Left lung (tissue), 10 donors: ENCODE measurements around the gene LRRC14B. TPM values are rescaled to one million over a fixed set of nuclear protein-coding genes. Genes with fewer than 3 reads are reported as not detected.

Experiments
- ATAC-seq: fragments of 200-7000 bp; cut with Tn5 transposase; one replicate; pipeline ENCODE4 v1.9.1; 2020; ENCODE audit warnings: moderate library complexity
- DNase-seq, 4 donors: peaks; one replicate each; pipeline ENCODE4 v3.0.0-alpha.2; 2013 to 2020
- H3K27ac ChIP-seq, 2 donors: fragments of 200-600 bp; sonication (generic) in 1 of 2; one replicate each; pipeline versions ENCODE4 v1.5.0 to v1.8.0; 2020 to 2021
- H3K27me3 ChIP-seq, 2 donors: fragments of 200-600 bp; sonication (generic) in 1 of 2; one replicate each; pipeline versions ENCODE4 v1.5.0 to v1.8.0; 2020 to 2021
- H3K36me3 ChIP-seq, 2 donors: fragments of 200-600 bp; sonication (generic) in 1 of 2; one replicate each; pipeline versions ENCODE4 v1.5.0 to v1.8.0; 2020 to 2021
- H3K4me1 ChIP-seq, 2 donors: fragments of 200-600 bp; one replicate each; pipeline ENCODE4 v1.8.0; 2021
- H3K4me3 ChIP-seq, 2 donors: fragments of 200-600 bp; sonication (generic) in 1 of 2; one replicate each; pipeline versions ENCODE4 v1.5.0 to v1.8.0; 2020 to 2021; ENCODE audit warnings: mild to moderate bottlenecking in 1 of 2
- H3K9me3 ChIP-seq, 2 donors: fragments of 200-600 bp; sonication (generic) in 1 of 2; one replicate each; pipeline versions ENCODE4 v1.5.0 to v1.8.0; 2020 to 2021
- intact Hi-C, 2 donors: fragments of 100-400 bp; cut with DNase I; formaldehyde crosslinking; loops; one replicate each; pipeline versions ENCODE4 v1.11.2 to v1.14.2; 2022
- polyA plus RNA-seq, 6 donors: library from polyadenylated mRNA; unstranded; fragments of 120-200 nt; gene quantifications; one replicate each; pipeline ENCODE4 v1.2.1, GENCODE V29; 2013; ENCODE audit not compliant: insufficient read length in 6 of 6
- total RNA-seq, 2 donors: library from RNA; stranded (reverse); fragmentation: NEBNext Ultra II Directional; extraction: Animal tissue kit (Norgen Biotek cat#: 25700); gene quantifications; one replicate each; pipeline ENCODE4 v1.2.1, GENCODE V29; 2021
- TF ChIP-seq, protein P1 (sequence below), 2 donors: fragments of 200-600 bp; sonication (generic) in 1 of 2; IDR thresholded peaks; one replicate each; pipeline versions ENCODE4 v1.5.0 to v1.8.0; 2021; ENCODE audit warnings: antibody characterized with exemption in 2 of 2
- donor health status: DM: no; HTN: yes; CAD: no.
- donor health status: DM: no; HTN: no; CAD: no.

The LRRC14B gene
- total and polyA plus RNA-seq, 8 donors, result 0.08 to 0.14 (median 0.11) TPM; not detected in 3

DNA sequence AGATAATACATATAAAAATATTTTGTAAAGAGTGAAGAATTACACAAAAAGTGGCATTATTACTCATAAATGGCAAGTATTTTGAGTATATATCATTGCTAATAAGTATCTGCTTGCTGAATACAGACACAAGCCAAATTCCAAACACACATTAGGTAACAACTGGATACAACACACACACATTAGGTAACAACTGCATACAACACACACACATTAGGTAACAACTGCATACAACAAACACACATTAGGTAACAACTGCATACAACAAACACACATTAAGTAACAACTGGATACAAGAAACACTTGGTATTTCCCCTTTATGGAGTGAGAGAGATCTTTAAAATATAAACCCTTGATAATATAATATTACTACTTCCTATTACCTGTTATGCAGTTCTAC, 13.2 kb downstream of the LRRC14B start:
- no peaks in the 10 kb centered on the region for H3K27me3 ChIP-seq
- ATAC-seq (no peak), DNase-seq (no peak)
- no peak overlapping the region for H3K27ac ChIP-seq
- H3K9me3 ChIP-seq, result no peaks in the 10 kb centered on the region
- no peak overlapping the region for H3K4me3 ChIP-seq
- no peaks in the 10 kb centered on the region for H3K4me1 ChIP-seq
- TF ChIP-seq, protein P1, sequence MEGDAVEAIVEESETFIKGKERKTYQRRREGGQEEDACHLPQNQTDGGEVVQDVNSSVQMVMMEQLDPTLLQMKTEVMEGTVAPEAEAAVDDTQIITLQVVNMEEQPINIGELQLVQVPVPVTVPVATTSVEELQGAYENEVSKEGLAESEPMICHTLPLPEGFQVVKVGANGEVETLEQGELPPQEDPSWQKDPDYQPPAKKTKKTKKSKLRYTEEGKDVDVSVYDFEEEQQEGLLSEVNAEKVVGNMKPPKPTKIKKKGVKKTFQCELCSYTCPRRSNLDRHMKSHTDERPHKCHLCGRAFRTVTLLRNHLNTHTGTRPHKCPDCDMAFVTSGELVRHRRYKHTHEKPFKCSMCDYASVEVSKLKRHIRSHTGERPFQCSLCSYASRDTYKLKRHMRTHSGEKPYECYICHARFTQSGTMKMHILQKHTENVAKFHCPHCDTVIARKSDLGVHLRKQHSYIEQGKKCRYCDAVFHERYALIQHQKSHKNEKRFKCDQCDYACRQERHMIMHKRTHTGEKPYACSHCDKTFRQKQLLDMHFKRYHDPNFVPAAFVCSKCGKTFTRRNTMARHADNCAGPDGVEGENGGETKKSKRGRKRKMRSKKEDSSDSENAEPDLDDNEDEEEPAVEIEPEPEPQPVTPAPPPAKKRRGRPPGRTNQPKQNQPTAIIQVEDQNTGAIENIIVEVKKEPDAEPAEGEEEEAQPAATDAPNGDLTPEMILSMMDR (IDR thresholded peaks at IDR 0.05), result no peak
- H3K36me3 ChIP-seq, result peaks cover 0 to 36% of the 10 kb centered on the region in 2 donors
- intact Hi-C loops, result no loop called here

DNA sequence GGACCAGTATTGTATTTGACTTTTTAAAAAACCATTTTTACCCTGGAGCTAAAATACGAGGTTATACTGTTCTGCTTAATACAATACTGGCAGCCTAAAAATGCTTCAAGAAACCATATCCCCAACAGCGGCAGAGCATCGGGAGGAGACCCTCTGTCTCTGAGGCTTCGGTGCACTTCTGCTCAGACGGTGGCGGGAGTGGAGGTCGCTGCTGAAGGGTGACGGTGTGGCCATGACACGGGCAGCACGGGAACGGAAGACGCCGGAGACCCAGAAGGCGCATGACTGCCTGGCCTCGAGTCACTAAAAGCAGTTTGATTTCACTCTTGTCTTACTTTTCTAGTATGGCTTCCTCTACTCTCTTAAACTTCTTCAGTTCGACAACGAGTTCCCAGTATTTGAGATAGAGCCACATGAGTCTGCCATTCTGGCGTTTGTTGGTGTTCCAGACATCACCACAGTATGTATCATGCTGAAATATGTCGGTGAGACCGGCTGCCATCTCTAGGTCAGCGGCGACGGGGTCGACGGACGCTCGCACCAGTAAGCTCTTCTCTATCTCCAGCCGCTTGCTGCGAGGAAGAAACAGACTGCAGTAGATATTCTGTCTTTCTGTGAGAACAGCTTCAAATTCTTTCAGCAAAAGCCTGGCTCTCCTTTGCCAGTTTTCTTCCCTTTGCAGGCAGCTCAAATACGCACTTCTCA, 13.8 kb downstream of the LRRC14B start:
- no peaks in the 10 kb centered on the region for H3K9me3 ChIP-seq
- ATAC-seq (no peak), DNase-seq (no peak)
- TF ChIP-seq, protein P1 (IDR thresholded peaks at IDR 0.05), result no peak
- H3K4me1 ChIP-seq, result no peaks in the 10 kb centered on the region
- no peaks in the 10 kb centered on the region for H3K27me3 ChIP-seq
- intact Hi-C loops, result no loop called here
- no peak overlapping the region for H3K4me3 ChIP-seq
- no peak overlapping the region for H3K27ac ChIP-seq
- H3K36me3 ChIP-seq, result peaks cover 0 to 36% of the 10 kb centered on the region in 2 donors

DNA sequence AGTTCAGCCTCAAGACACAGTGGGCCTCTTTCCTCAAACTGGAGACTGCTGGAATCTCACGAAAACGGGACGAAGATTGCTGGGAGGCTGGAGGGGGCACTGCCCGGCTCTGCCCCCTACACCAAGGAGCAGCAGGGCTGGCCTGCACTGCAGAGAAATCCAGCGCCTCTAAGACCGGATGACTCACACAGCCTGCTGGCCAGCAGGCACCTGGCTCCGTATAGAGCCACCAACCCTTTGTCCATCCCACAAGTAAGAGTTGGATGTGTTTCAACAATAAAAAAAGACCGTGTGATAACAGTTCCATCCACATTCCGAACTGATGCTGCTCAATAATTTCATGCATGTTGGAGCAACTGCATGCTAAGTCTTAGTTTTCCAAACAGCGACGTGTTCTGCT, 15.1 kb downstream of the LRRC14B start:
- no peak for ATAC-seq
- no peak for DNase-seq
- Histone ChIP-seq H3K9me3 (no peaks in the 10 kb centered on the region), H3K27ac (no peak overlapping the region), H3K36me3 (peaks cover 0 to 36% of the 10 kb centered on the region in 2 donors), H3K4me1 (no peaks in the 10 kb centered on the region), H3K4me3 (no peak overlapping the region), H3K27me3 (no peaks in the 10 kb centered on the region)
- TF ChIP-seq, protein P1 (IDR thresholded peaks at IDR 0.05), result no peak
- intact Hi-C loops, result no loop called here

DNA sequence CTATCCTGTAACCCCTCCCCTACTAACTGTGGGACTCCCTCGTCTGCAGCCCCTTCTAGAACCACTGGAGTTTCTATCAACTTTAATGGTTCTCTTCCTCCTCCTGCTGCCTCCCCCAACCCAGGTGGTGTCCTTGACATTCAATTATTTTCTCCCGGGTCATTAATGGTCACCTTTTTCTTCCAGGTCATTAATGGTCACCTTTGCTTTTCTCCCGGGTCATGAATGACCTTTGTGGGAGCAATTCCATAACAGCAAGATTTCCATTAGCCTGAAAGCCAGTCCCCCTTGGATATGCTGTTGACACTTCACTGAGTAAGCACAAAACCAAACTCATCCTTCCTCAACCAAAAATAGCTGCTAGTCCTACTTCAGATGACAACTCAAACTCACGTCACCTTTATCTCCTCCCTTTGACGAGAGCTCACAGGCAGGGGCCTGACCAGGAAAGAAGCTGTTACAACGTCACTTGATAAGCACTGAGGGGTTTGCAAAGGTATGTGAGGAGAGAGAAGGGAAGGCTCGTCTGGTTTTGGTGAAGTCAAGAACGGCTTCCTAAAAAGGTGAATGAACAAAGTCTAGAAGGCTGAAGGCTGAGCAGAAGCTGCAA, 15.7 kb downstream of the LRRC14B start:
- Histone ChIP-seq H3K9me3 (no peaks in the 10 kb centered on the region), H3K36me3 (peaks cover 0 to 36% of the 10 kb centered on the region in 2 donors), H3K4me1 (no peaks in the 10 kb centered on the region), H3K27ac (no peak overlapping the region), H3K27me3 (no peaks in the 10 kb centered on the region), H3K4me3 (no peak overlapping the region)
- ATAC-seq (no peak), DNase-seq (no peak)
- TF ChIP-seq, protein P1 (IDR thresholded peaks at IDR 0.05), result no peak
- intact Hi-C loops, result no loop called here

DNA sequence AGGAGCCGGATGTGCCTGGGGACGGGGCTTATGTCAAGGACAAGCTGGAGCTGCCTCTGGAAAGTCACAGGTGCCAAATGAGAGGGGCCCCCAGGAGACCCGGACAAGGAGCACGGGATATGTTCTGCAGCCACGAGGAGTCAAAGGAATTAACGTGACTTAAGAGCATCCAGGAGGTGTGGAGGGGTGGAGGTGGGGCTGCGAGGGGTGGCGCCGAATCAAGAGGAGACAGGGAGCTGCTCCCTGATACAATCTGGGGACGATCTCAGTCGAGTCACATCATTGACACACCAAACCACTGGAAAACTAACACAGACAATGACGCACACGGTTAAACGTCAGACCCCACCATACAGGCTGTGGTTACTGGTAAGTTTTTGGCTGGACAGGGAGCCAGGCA, 16.3 kb downstream of the LRRC14B start:
- no peak overlapping the region for H3K27ac ChIP-seq

More for the DNA sequence above, 16.3 kb downstream of the LRRC14B start:
- intact Hi-C loops, result no loop called here
- no peak for ATAC-seq
- H3K27me3 ChIP-seq, result no peaks in the 10 kb centered on the region
- no peak overlapping the region for H3K4me3 ChIP-seq
- no peak for DNase-seq
- H3K9me3 ChIP-seq, result no peaks in the 10 kb centered on the region
- no peaks in the 10 kb centered on the region for H3K4me1 ChIP-seq
- TF ChIP-seq, protein P1 (IDR thresholded peaks at IDR 0.05), result no peak
- peaks cover 0 to 36% of the 10 kb centered on the region in 2 donors for H3K36me3 ChIP-seq
